Loucy (cell line): ENCODE measurements around the gene CDC37L1.

Experiments used
- CTCF ChIP-seq: fragments of 200-600 bp; sonication (generic); conservative IDR thresholded peaks from 2 replicates; pipeline ENCODE4 v1.5.1; 2014; ENCODE audit warnings: mild to moderate bottlenecking, antibody characterized with exemption, low read length
- EZH2phosphoT487 ChIP-seq: fragments of 200-600 bp; IDR thresholded peaks from 2 replicates; pipeline ENCODE4 v1.6.1; 2018; ENCODE audit warnings: antibody characterized with exemption, mild to moderate bottlenecking, moderate library complexity, borderline replicate concordance

GRCh38 chr9:4746278-4747030, 67.1 kb downstream of the CDC37L1 start:
- TF ChIP-seq EZH2phosphoT487 (no peak), CTCF (no peak)
